Measurements from ENCODE around the gene SEPTIN2. TPM values are rescaled to one million over a fixed set of nuclear protein-coding genes. Genes with fewer than 3 reads are reported as not detected.
"Not testable (repeated sequence)": the region's sequence is repeated elsewhere in the genome, so short reads cannot be mapped to it uniquely, and the experiment has no call there.

The SEPTIN2 gene
- polyA plus RNA-seq, 1 donor (not counting 4 experiments of a cell fraction or from before 2014, with no cell fraction given) = 644 TPM

GRCh38 chr2:241393524-241394196 is 77.9 kb downstream of the SEPTIN2 start:
- dilution Hi-C loops (cut with MboI; ENCODE audit: extremely low pct_ligation_motif_present, low sequenced_read_pairs) = no loop called here

GRCh38 chr2:241396809-241397208 is 81.1 kb downstream of the SEPTIN2 start:
- H3K4me1 ChIP-seq (ENCODE audit: control insufficient read depth, extremely low read depth, insufficient read depth, low read length); H3K79me2 ChIP-seq (ENCODE audit: control insufficient read depth, insufficient read depth, low read length); H3K9ac ChIP-seq (ENCODE audit: control insufficient read depth, extremely low read depth, insufficient read depth, low read length); H3K4me2 ChIP-seq (ENCODE audit: control insufficient read depth, extremely low read depth, insufficient read depth, low read depth, low read length); H3K36me3 ChIP-seq (ENCODE audit: control insufficient read depth in 2 of 2, extremely low read depth in 1 of 2, insufficient read depth in 2 of 2, low read length in 2 of 2); H3K9me1 ChIP-seq (ENCODE audit: control insufficient read depth, extremely low read depth, insufficient read depth, low read length); H4K20me1 ChIP-seq (ENCODE audit: control insufficient read depth, extremely low read depth, insufficient read depth, low read length); H2AFZ ChIP-seq (ENCODE audit: control insufficient read depth, low read length); FAIRE-seq; DNase-seq (ENCODE audit: low read depth, low spot score); H3K27ac ChIP-seq (ENCODE audit: control insufficient read depth, insufficient read depth, low read length); dilution Hi-C loops (cut with MboI; ENCODE audit: extremely low pct_ligation_motif_present, low sequenced_read_pairs); H3K27me3 ChIP-seq (ENCODE audit: control insufficient read depth, extremely low read depth, insufficient read depth, low read length); H3K4me3 ChIP-seq (ENCODE audit: control insufficient read depth in 2 of 3, extremely low read depth in 1 of 3, insufficient read depth in 2 of 3, low read depth in 1 of 3, low read length in 3 of 3); H3K9me3 ChIP-seq (ENCODE audit: control insufficient read depth, low read depth, low read length): not testable (repeated sequence)

More at GRCh38 chr2:241393524-241394196, 77.9 kb downstream of the SEPTIN2 start:
- FAIRE-seq = no peak
- H3K9me3 ChIP-seq (ENCODE audit: control insufficient read depth, low read depth, low read length) = no peaks in the 10 kb centered on the region
- H4K20me1 ChIP-seq (ENCODE audit: control insufficient read depth, extremely low read depth, insufficient read depth, low read length) = no peaks in the 10 kb centered on the region
- H3K79me2 ChIP-seq (ENCODE audit: control insufficient read depth, insufficient read depth, low read length) = no peaks in the 10 kb centered on the region
- no peaks in the 10 kb centered on the region for H3K27me3 ChIP-seq (ENCODE audit: control insufficient read depth, extremely low read depth, insufficient read depth, low read length)
- H3K4me2 ChIP-seq (ENCODE audit: control insufficient read depth, extremely low read depth, insufficient read depth, low read depth, low read length) = no peak overlapping the region
- H3K9me1 ChIP-seq (ENCODE audit: control insufficient read depth, extremely low read depth, insufficient read depth, low read length) = peaks cover 6% of the 10 kb centered on the region
- no peak overlapping the region for H2AFZ ChIP-seq (ENCODE audit: control insufficient read depth, low read length)
- H3K4me3 ChIP-seq (ENCODE audit: control insufficient read depth in 2 of 3, extremely low read depth in 1 of 3, insufficient read depth in 2 of 3, low read depth in 1 of 3, low read length in 3 of 3) = no peak overlapping the region
- no peak overlapping the region for H3K27ac ChIP-seq (ENCODE audit: control insufficient read depth, insufficient read depth, low read length)
- no peak overlapping the region for H3K9ac ChIP-seq (ENCODE audit: control insufficient read depth, extremely low read depth, insufficient read depth, low read length)
- H3K36me3 ChIP-seq (ENCODE audit: control insufficient read depth in 2 of 2, extremely low read depth in 1 of 2, insufficient read depth in 2 of 2, low read length in 2 of 2) = peaks cover 0 to 7% of the 10 kb centered on the region in 2 experiments
- TF ChIP-seq CTCF (optimal IDR thresholded peaks at IDR 0.05 in 1 of 3, IDR thresholded peaks at IDR 0.05 in 1 of 3, conservative IDR thresholded peaks at IDR 0.05 in 1 of 3; ENCODE audit: extremely low read depth in 1 of 3, insufficient read depth in 2 of 3, low read length in 3 of 3) = no peak
- TF ChIP-seq EZH2 (IDR thresholded peaks at IDR 0.05; ENCODE audit: low read length) = no peak
- peaks cover 21% of the 10 kb centered on the region for H3K4me1 ChIP-seq (ENCODE audit: control insufficient read depth, extremely low read depth, insufficient read depth, low read length)
- no peak for DNase-seq (ENCODE audit: low read depth, low spot score)
